Mesendoderm (in vitro differentiated cells): ENCODE measurements around the gene MAGIX.
"Not testable (repeated sequence)": the region's sequence is repeated elsewhere in the genome, so short reads cannot be mapped to it uniquely, and the experiment has no call there.

Experiments
- DNase-seq: peaks from one replicate; pipeline ENCODE4 v3.0.0; 2013
- H2AK5ac ChIP-seq: 2 replicates; pipeline ENCODE4 v1.6.1; 2013; ENCODE audit warnings: low read length, inconsistent platforms
- H2BK120ac ChIP-seq: 2 replicates; pipeline ENCODE4 v1.6.1; 2013; ENCODE audit warnings: low read depth, mild to moderate bottlenecking, low read length, moderate library complexity, mixed read lengths
- H2BK15ac ChIP-seq: replicated peaks from 2 replicates; pipeline ENCODE4 v1.6.1; 2013; ENCODE audit warnings: low read depth, mild to moderate bottlenecking, moderate library complexity
- H2BK5ac ChIP-seq: 2 replicates; pipeline ENCODE4 v1.6.1; 2013; ENCODE audit warnings: low read length, inconsistent platforms
- H3K18ac ChIP-seq: 2 replicates; pipeline ENCODE4 v1.6.1; 2013; ENCODE audit warnings: mild to moderate bottlenecking, low read length, mixed read lengths
- H3K23ac ChIP-seq: one replicate; pipeline ENCODE4 v1.6.1; 2013; ENCODE audit warnings: low read length
- H3K27ac ChIP-seq: 2 replicates; pipeline ENCODE4 v1.5.1; 2013; ENCODE audit warnings: low read depth, mild to moderate bottlenecking, inconsistent platforms, low read length, moderate library complexity
- H3K27me3 ChIP-seq: 2 replicates; pipeline ENCODE4 v1.6.1; 2013; ENCODE audit warnings: low read length, control low read depth, mild to moderate bottlenecking, inconsistent platforms; ENCODE audit not compliant: insufficient read depth, poor library complexity
- H3K36me3 ChIP-seq: 2 replicates; pipeline ENCODE4 v1.6.1; 2013; ENCODE audit warnings: low read length, inconsistent platforms; ENCODE audit not compliant: control insufficient read depth, insufficient read depth
- H3K4ac ChIP-seq: one replicate; pipeline ENCODE4 v1.6.1; 2013; ENCODE audit warnings: low read depth, mild to moderate bottlenecking, low read length, moderate library complexity
- H3K4me1 ChIP-seq: 2 replicates; pipeline ENCODE4 v1.6.1; 2013; ENCODE audit warnings: low read depth, low read length, inconsistent platforms; ENCODE audit not compliant: control insufficient read depth
- H3K4me2 ChIP-seq: 2 replicates; pipeline ENCODE4 v1.6.1; 2013; ENCODE audit warnings: low read length
- H3K4me3 ChIP-seq: 2 replicates; pipeline ENCODE4 v1.5.1; 2013; ENCODE audit warnings: mild to moderate bottlenecking, low read length
- H3K56ac ChIP-seq: one replicate; pipeline ENCODE4 v1.6.1; 2013; ENCODE audit warnings: low read length
- H3K79me1 ChIP-seq: 2 replicates; pipeline ENCODE4 v1.6.1; 2013; ENCODE audit warnings: low read length, inconsistent platforms
- H3K79me2 ChIP-seq: 2 replicates; pipeline ENCODE4 v1.6.1; 2013; ENCODE audit warnings: mild to moderate bottlenecking, low read length; ENCODE audit not compliant: control insufficient read depth, insufficient read depth
- H3K9ac ChIP-seq: 2 replicates; pipeline ENCODE4 v1.6.1; 2013; ENCODE audit warnings: low read length, inconsistent platforms
- H4K5ac ChIP-seq: one replicate; pipeline ENCODE4 v1.6.1; 2013; ENCODE audit warnings: low read length
- H4K8ac ChIP-seq: one replicate; pipeline ENCODE4 v1.6.1; 2013; ENCODE audit warnings: low read depth, mild to moderate bottlenecking, control low read depth, low read length, moderate library complexity
- WGBS: extraction: QIAGEN DNeasy Blood & Tissue Kit; methylation state at CpG from one replicate; pipeline ENCODE4 v1.1.7; 2013; ENCODE audit warnings: low lambda C conversion rate, missing lambda C conversion rate; ENCODE audit not compliant: insufficient coverage; ENCODE audit errors: extremely low coverage; 5-methylcytosine and 5-hydroxymethylcytosine counted together

Gene MAGIX

DNA sequence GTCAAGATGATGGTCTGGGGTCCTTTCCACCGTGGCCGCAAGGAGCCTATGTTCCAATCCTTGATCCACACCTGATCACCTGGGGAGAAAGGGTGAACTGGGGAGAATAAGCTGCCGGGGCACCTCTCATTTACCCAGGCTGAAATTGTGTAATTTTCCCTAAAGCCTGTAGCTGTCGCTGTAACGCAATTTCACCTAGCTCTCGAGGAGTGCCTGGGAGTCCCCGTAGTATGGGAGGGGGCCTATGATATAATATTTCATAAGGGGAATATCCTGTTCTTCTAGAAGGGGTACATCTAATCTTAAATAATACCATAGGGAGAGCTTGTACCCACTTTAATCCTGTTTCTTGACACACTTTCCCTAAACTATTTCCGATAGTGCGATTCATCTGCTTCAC is 20.3 kb upstream of the MAGIX start:
- not testable (repeated sequence) for H3K36me3 ChIP-seq, H3K27ac ChIP-seq, H3K4me2 ChIP-seq, H3K4me3 ChIP-seq, H3K79me2 ChIP-seq, H3K27me3 ChIP-seq, H2BK120ac ChIP-seq, H3K4me1 ChIP-seq, H2AK5ac ChIP-seq, H3K79me1 ChIP-seq, H3K56ac ChIP-seq, H3K4ac ChIP-seq, H2BK5ac ChIP-seq, H4K5ac ChIP-seq, H3K18ac ChIP-seq, H2BK15ac ChIP-seq, H3K9ac ChIP-seq, H4K8ac ChIP-seq, H3K23ac ChIP-seq
- peak; percentile 19 for DNase-seq
- no CpG with 5 or more reads among the region's 9 CpGs for WGBS

DNA sequence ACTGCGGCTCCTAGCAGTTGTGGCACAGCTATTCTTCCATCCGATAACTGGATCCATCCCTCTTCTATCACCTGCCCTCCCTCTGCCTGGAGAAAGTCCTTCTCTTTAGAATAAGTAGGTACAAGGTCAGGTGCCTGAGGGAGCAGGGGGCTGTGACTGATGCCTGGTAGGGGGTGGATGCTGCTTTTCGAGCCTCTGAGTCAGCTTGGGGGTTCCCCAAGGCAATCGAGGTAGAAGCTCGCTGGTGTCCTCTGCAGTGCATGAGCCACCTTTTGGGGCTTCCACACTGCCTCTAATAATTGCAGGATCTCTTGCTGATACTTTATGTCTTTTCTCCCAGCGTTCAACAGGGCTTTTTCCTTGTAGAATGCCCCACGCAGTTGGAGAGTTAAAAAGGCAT is 19.4 kb upstream of the MAGIX start:
- not testable (repeated sequence) for H2BK5ac ChIP-seq, H2BK15ac ChIP-seq
- no CpG with 5 or more reads among the region's 7 CpGs for WGBS

DNA sequence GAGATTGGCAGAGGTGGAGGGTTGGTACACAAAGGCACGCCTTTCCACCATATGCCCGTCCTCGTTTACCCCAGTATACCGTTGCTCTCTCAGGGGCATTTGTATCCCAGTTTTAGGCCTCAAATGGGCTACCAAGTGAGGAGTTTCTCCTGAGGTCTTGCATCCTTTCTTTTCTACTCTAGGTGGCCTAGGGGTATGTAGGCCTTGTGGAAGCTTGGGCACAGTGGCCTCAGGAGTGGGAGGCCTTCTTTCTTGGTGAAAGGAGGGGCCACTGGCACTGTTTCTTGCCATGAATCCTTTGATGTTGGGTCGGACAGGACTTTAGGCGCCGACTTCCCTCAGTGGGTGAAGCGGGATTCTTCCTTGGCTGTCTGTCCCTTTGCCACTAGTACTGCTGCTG is 15.3 kb upstream of the MAGIX start:
- Histone ChIP-seq H3K4ac (no peak overlapping the region), H3K4me3 (no peak overlapping the region), H3K27ac (no peak overlapping the region), H4K8ac (no peak overlapping the region), H3K36me3 (no peaks in the 10 kb centered on the region), H3K79me2 (no peaks in the 10 kb centered on the region), H3K23ac (no peak overlapping the region), H2BK5ac (no peak overlapping the region), H3K4me1 (no peaks in the 10 kb centered on the region), H3K9ac (no peak overlapping the region), H3K27me3 (no peaks in the 10 kb centered on the region), H3K18ac (no peak overlapping the region), H2BK15ac (no peak overlapping the region), H4K5ac (no peak overlapping the region), H3K4me2 (no peak overlapping the region), H2AK5ac (no peak overlapping the region), H3K56ac (no peak overlapping the region), H2BK120ac (no peak overlapping the region), H3K79me1 (no peaks in the 10 kb centered on the region)
- WGBS = no CpG with 5 or more reads among the region's 8 CpGs
- no peak for DNase-seq

More for the DNA sequence above, 19.4 kb upstream of the MAGIX start:
- H2BK120ac ChIP-seq, H3K23ac ChIP-seq, H3K27ac ChIP-seq, H3K56ac ChIP-seq, H3K79me1 ChIP-seq, H4K5ac ChIP-seq, DNase-seq, H2AK5ac ChIP-seq, H3K4ac ChIP-seq, H4K8ac ChIP-seq, H3K27me3 ChIP-seq, H3K4me2 ChIP-seq, H3K4me3 ChIP-seq, H3K9ac ChIP-seq, H3K4me1 ChIP-seq, H3K36me3 ChIP-seq, H3K18ac ChIP-seq, H3K79me2 ChIP-seq: not testable (repeated sequence)

DNA sequence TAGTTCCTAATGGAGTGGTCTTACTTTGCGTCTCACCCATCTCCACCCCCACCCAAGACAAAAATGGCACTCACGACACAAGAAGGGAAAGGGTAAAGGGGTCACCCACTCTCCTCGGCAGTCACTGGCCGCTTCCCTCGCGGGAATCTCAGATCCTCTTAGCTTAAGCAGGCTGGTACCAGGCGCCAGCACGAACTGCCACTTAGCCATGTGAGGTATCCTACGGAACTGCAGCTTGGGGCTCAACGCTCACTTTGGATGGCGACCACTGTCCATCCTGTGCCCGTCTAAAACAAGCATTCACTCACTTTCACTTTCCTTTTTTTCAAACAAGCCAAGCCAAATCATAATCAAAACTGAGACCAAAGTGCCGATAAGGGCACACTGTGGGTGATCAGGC is 14.6 kb upstream of the MAGIX start:
- Histone ChIP-seq H2BK120ac (no peak overlapping the region), H3K9ac (no peak overlapping the region), H2BK15ac (no peak overlapping the region), H3K56ac (no peak overlapping the region), H3K79me2 (no peaks in the 10 kb centered on the region), H3K27me3 (no peaks in the 10 kb centered on the region), H4K5ac (no peak overlapping the region), H3K18ac (no peak overlapping the region), H4K8ac (no peak overlapping the region), H2AK5ac (no peak overlapping the region), H3K27ac (no peak overlapping the region), H3K79me1 (no peaks in the 10 kb centered on the region), H3K4me2 (no peak overlapping the region), H2BK5ac (no peak overlapping the region), H3K23ac (no peak overlapping the region), H3K4me3 (no peak overlapping the region), H3K4ac (no peak overlapping the region), H3K4me1 (no peaks in the 10 kb centered on the region), H3K36me3 (no peaks in the 10 kb centered on the region)
- whole genome bisulfite sequencing = no CpG with 5 or more reads among the region's 13 CpGs
- DNase-seq = no peak

DNA sequence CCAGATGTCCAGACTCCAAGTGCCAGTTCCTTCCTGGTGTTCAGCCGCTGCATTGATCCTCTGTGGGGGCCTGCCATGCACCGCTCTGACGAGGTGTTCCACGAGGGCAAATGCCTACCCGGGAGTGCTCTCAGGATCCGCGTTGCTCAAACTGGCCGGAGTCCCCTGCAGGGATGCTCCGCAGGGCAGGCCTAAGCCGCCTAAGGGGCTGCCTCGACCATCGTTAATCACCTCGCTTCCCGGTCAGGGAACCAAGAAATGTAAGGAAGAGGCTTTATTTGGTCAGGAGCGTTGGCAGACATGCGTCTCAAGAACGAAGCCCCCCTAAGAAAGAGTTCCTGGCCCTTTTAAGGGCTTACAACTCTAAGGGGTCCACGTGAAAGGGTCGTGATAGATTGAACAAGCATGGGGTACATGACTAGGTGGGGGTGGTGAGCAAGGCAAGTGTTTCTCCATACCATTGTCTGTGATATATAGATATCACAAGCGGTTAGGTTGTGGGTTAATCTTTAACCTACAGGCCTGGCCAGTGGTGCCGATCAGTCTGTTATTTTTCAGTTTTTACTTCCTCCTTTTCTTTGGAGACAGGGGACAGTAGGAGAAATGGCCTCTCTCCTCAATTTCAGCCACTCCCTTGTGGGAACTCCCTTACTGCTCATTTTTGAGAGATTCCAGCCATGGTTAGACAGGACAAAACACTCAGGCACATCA is 14.0 kb upstream of the MAGIX start:
- not testable (repeated sequence) for H3K9ac ChIP-seq, H3K4ac ChIP-seq, H3K4me2 ChIP-seq, H2BK15ac ChIP-seq, H3K79me1 ChIP-seq, H3K56ac ChIP-seq, DNase-seq, H4K5ac ChIP-seq, H3K18ac ChIP-seq, H2AK5ac ChIP-seq, H2BK120ac ChIP-seq, H4K8ac ChIP-seq, H3K79me2 ChIP-seq, H3K27me3 ChIP-seq, H3K23ac ChIP-seq, H3K36me3 ChIP-seq, H3K27ac ChIP-seq, H3K4me1 ChIP-seq, H3K4me3 ChIP-seq, H2BK5ac ChIP-seq
- WGBS = no CpG with 5 or more reads among the region's 21 CpGs

DNA sequence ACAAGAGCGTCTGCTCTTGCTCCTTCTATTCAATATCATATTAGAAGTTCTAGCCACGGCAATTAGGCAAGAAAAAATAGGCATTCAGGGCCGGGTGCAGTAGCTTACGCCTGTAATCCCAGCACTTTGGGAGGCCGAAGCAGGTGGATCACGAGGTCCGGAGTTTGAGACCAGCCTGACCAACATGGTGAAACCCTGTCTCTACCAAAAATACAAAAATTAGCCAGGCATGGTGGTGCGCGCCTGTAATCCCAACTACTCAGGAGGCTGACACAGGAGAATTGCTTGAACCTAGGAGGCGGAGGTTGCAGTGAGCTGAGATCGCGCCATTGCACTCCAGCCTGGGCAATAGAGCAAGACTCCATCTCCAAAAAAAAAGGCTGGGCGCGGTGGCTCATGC is 13.3 kb upstream of the MAGIX start:
- not testable (repeated sequence) for H3K23ac ChIP-seq, H2AK5ac ChIP-seq, H3K4me1 ChIP-seq, H3K27ac ChIP-seq, H4K8ac ChIP-seq, H3K4ac ChIP-seq, H3K79me1 ChIP-seq, H3K9ac ChIP-seq, H3K56ac ChIP-seq, H3K36me3 ChIP-seq, H2BK5ac ChIP-seq, H3K79me2 ChIP-seq, H4K5ac ChIP-seq, H3K18ac ChIP-seq, H2BK120ac ChIP-seq, H3K4me3 ChIP-seq, H3K4me2 ChIP-seq, DNase-seq, H3K27me3 ChIP-seq, H2BK15ac ChIP-seq
- WGBS = no CpG with 5 or more reads among the region's 14 CpGs
